ENCODE results near the gene GJC1. TPM values are rescaled to one million over a fixed set of nuclear protein-coding genes. Genes with fewer than 3 reads are reported as not detected.

Gene GJC1
- total RNA-seq, 1 donor: 10.5 TPM

DNA sequence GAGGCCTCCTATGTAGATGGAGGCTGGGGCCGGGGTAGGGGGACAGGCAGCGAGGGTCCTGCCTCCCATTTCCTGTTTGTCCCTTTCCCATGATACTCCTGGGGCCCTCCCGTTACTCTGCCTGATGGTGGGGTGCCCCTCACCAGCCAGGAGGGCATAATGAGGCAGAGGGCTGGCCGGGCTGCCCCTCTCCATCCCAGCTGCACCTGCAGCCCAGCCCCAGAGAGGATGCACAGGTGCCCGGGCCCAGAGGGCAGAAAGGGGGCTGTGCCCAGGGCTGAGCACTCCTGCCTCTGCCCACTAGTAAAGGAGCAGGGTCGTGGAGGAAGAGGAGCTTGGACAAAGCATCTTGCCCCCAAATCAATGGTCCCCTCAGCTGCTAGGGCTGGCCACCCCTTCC lies 60.9 kb downstream of the GJC1 start:
- Histone ChIP-seq H2AFZ (ENCODE audit: low read length) (no peak overlapping the region), H3K36me3 (ENCODE audit: insufficient read depth, low read length) (no peaks in the 10 kb centered on the region), H3K79me2 (ENCODE audit: insufficient read depth, low read length) (no peaks in the 10 kb centered on the region), H3K27me3 (ENCODE audit: insufficient read depth, low read length) (peaks cover 6% of the 10 kb centered on the region), H3K4me2 (ENCODE audit: insufficient read depth, low read length) (no peak overlapping the region), H3K4me1 (ENCODE audit: insufficient read depth, low read length) (no peaks in the 10 kb centered on the region), H3K4me3 (ENCODE audit: insufficient read depth, low read length) (no peak overlapping the region), H4K20me1 (ENCODE audit: insufficient read depth, low read length) (no peaks in the 10 kb centered on the region), H3K9me3 (ENCODE audit: low read depth, low read length) (no peaks in the 10 kb centered on the region), H3K27ac (ENCODE audit: low read depth, low read length) (no peak overlapping the region)
- peak; percentile 47 for DNase-seq (ENCODE audit: insufficient read length, low spot score, missing footprints)
- TF ChIP-seq, protein P1, sequence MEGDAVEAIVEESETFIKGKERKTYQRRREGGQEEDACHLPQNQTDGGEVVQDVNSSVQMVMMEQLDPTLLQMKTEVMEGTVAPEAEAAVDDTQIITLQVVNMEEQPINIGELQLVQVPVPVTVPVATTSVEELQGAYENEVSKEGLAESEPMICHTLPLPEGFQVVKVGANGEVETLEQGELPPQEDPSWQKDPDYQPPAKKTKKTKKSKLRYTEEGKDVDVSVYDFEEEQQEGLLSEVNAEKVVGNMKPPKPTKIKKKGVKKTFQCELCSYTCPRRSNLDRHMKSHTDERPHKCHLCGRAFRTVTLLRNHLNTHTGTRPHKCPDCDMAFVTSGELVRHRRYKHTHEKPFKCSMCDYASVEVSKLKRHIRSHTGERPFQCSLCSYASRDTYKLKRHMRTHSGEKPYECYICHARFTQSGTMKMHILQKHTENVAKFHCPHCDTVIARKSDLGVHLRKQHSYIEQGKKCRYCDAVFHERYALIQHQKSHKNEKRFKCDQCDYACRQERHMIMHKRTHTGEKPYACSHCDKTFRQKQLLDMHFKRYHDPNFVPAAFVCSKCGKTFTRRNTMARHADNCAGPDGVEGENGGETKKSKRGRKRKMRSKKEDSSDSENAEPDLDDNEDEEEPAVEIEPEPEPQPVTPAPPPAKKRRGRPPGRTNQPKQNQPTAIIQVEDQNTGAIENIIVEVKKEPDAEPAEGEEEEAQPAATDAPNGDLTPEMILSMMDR (IDR thresholded peaks at IDR 0.05; ENCODE audit: extremely low read depth, low read depth, low read length): no peak

GRCh38 chr17:44768505-44769142 lies 61.5 kb downstream of the GJC1 start:
- no peaks in the 10 kb centered on the region for H3K36me3 ChIP-seq (ENCODE audit: insufficient read depth, low read length)
- H2AFZ ChIP-seq (ENCODE audit: low read length): no peak overlapping the region
- TF ChIP-seq, protein P1 (IDR thresholded peaks at IDR 0.05; ENCODE audit: extremely low read depth, low read depth, low read length): no peak

GRCh38 chr17:44767493-44767892 lies 62.6 kb downstream of the GJC1 start:
- Histone ChIP-seq H3K36me3 (ENCODE audit: insufficient read depth, low read length) (no peaks in the 10 kb centered on the region), H2AFZ (ENCODE audit: low read length) (no peak overlapping the region), H3K4me2 (ENCODE audit: insufficient read depth, low read length) (no peak overlapping the region), H3K4me3 (ENCODE audit: insufficient read depth, low read length) (no peak overlapping the region), H3K9me3 (ENCODE audit: low read depth, low read length) (no peaks in the 10 kb centered on the region), H4K20me1 (ENCODE audit: insufficient read depth, low read length) (no peaks in the 10 kb centered on the region), H3K27me3 (ENCODE audit: insufficient read depth, low read length) (no peaks in the 10 kb centered on the region), H3K4me1 (ENCODE audit: insufficient read depth, low read length) (no peaks in the 10 kb centered on the region), H3K27ac (ENCODE audit: low read depth, low read length) (no peak overlapping the region), H3K79me2 (ENCODE audit: insufficient read depth, low read length) (no peaks in the 10 kb centered on the region)
- DNase-seq (ENCODE audit: insufficient read length, low spot score, missing footprints): peak; percentile 76
- TF ChIP-seq, protein P1 (IDR thresholded peaks at IDR 0.05; ENCODE audit: extremely low read depth, low read depth, low read length): no peak

More at GRCh38 chr17:44768505-44769142, 61.5 kb downstream of the GJC1 start:
- Histone ChIP-seq H3K4me2 (ENCODE audit: insufficient read depth, low read length) (no peak overlapping the region), H3K27ac (ENCODE audit: low read depth, low read length) (no peak overlapping the region), H3K4me1 (ENCODE audit: insufficient read depth, low read length) (no peaks in the 10 kb centered on the region), H3K4me3 (ENCODE audit: insufficient read depth, low read length) (no peak overlapping the region), H4K20me1 (ENCODE audit: insufficient read depth, low read length) (no peaks in the 10 kb centered on the region), H3K9me3 (ENCODE audit: low read depth, low read length) (no peaks in the 10 kb centered on the region), H3K79me2 (ENCODE audit: insufficient read depth, low read length) (no peaks in the 10 kb centered on the region), H3K27me3 (ENCODE audit: insufficient read depth, low read length) (peaks cover 6% of the 10 kb centered on the region)
- DNase-seq (ENCODE audit: insufficient read length, low spot score, missing footprints): peak; percentile 67

GRCh38 chr17:44766409-44767038 lies 63.6 kb downstream of the GJC1 start:
- Histone ChIP-seq H3K9me3 (ENCODE audit: low read depth, low read length) (no peaks in the 10 kb centered on the region), H2AFZ (ENCODE audit: low read length) (no peak overlapping the region), H3K79me2 (ENCODE audit: insufficient read depth, low read length) (no peaks in the 10 kb centered on the region), H3K4me1 (ENCODE audit: insufficient read depth, low read length) (no peaks in the 10 kb centered on the region), H3K27ac (ENCODE audit: low read depth, low read length) (no peak overlapping the region), H3K36me3 (ENCODE audit: insufficient read depth, low read length) (no peaks in the 10 kb centered on the region), H3K4me2 (ENCODE audit: insufficient read depth, low read length) (no peak overlapping the region), H3K4me3 (ENCODE audit: insufficient read depth, low read length) (no peak overlapping the region), H3K27me3 (ENCODE audit: insufficient read depth, low read length) (peaks cover 1% of the 10 kb centered on the region), H4K20me1 (ENCODE audit: insufficient read depth, low read length) (no peaks in the 10 kb centered on the region)
- peak; percentile 77 for DNase-seq (ENCODE audit: insufficient read length, low spot score, missing footprints)
- TF ChIP-seq, protein P1 (IDR thresholded peaks at IDR 0.05; ENCODE audit: extremely low read depth, low read depth, low read length): no peak
